Measurements from ENCODE around the gene PGLYRP2.

DNA sequence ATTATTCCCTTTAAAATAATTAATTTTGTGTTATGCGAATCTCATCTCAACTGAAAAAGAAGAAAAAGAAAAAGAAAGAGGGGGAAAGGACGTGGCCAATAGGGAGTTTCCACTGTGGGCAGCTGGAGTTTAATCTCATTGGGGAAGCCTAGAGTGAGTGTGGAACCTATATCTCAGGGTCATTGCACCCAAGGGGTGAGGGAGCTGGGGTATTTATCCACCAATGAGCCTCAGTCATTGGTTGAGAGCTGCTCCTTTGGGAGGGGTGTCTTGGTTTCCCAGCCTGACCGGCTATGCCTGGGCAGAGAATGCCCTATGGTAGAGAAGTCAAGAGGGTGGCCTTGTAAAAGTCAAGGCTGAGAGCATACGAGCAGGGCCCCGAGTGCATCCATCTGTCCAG, 45.5 kb upstream of the PGLYRP2 start:
- TF ChIP-seq POLR2AphosphoS5 (IDR thresholded peaks at IDR 0.05) (no peak), EZH2 (IDR thresholded peaks at IDR 0.05; ENCODE audit: borderline replicate concordance, insufficient read depth, low read length, poor library complexity, severe bottlenecking) (no peak), EP300 (conservative IDR thresholded peaks at IDR 0.05; ENCODE audit: poor library complexity, severe bottlenecking) (no peak), TAF1 (IDR thresholded peaks at IDR 0.05; ENCODE audit: low read depth) (no peak)
- TF ChIP-seq, protein P1, sequence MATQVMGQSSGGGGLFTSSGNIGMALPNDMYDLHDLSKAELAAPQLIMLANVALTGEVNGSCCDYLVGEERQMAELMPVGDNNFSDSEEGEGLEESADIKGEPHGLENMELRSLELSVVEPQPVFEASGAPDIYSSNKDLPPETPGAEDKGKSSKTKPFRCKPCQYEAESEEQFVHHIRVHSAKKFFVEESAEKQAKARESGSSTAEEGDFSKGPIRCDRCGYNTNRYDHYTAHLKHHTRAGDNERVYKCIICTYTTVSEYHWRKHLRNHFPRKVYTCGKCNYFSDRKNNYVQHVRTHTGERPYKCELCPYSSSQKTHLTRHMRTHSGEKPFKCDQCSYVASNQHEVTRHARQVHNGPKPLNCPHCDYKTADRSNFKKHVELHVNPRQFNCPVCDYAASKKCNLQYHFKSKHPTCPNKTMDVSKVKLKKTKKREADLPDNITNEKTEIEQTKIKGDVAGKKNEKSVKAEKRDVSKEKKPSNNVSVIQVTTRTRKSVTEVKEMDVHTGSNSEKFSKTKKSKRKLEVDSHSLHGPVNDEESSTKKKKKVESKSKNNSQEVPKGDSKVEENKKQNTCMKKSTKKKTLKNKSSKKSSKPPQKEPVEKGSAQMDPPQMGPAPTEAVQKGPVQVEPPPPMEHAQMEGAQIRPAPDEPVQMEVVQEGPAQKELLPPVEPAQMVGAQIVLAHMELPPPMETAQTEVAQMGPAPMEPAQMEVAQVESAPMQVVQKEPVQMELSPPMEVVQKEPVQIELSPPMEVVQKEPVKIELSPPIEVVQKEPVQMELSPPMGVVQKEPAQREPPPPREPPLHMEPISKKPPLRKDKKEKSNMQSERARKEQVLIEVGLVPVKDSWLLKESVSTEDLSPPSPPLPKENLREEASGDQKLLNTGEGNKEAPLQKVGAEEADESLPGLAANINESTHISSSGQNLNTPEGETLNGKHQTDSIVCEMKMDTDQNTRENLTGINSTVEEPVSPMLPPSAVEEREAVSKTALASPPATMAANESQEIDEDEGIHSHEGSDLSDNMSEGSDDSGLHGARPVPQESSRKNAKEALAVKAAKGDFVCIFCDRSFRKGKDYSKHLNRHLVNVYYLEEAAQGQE (IDR thresholded peaks at IDR 0.05; ENCODE audit: borderline replicate concordance) = no peak
